NCI-H128 (cell line): Measurements from ENCODE around the gene TJP3.
"Not testable (repeated sequence)": the region's sequence is repeated elsewhere in the genome, so short reads cannot be mapped to it uniquely, and the experiment has no call there.

ENCODE experiments used
- DNase-seq: peaks from one replicate; lab custom pipeline; 2025; ENCODE audit not compliant: unreplicated experiment; lab: John Stamatoyannopoulos, UW

The TJP3 gene

GRCh38 chr19:3765757-3766156, 57.6 kb downstream of the TJP3 start:
- DNase-seq, result not testable (repeated sequence)

DNA sequence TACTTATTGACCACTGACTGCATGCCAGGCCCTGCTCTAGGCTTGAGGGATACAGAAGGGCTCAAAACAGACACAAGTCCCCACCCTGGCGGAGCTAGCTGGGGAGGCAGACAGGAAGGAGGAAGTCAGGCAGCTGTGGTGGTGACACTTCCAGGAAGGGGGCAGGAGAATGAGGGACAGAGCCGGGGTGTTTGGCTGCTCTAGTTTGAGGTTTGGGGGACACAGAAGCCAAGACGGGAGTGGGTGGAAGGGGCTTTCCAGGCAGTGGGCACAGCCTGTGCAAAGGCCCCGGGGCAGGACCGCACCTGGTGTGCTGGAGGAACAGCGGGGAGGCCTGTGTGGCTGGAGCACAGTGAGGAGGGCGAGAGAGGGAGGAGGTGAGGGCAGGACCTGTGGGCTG, 58.3 kb downstream of the TJP3 start:
- DNase-seq, result no peak

DNA sequence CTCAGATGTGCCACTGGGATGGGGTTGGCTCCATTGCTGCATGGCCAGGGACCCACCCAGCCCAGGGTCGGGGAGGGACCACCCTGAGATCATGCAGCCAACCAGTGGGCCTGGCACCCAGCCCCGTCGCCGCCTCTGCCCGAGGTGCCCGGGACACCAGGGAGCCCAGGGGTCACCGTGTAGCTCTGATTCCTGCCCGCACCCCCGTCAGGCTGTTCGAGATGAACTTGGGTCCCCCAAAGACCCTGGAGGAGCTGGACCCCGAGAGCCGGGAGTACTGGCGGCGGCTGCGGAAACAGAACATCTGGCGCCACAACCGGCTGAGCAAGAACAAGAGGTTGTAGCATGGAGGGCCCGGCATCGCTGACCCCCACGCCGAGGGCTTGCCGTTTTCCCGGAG, 58.9 kb downstream of the TJP3 start:
- DNase-seq, result no peak

- DNase-seq, result no peak
These were observed 60.0 kb downstream of the TJP3 start for GRCh38 chr19:3768015-3768747.

- no peak for DNase-seq
These were observed 60.5 kb downstream of the TJP3 start for GRCh38 chr19:3768748-3769099.

- no peak for DNase-seq
These were observed 61.3 kb downstream of the TJP3 start for GRCh38 chr19:3769494-3769893.

DNA sequence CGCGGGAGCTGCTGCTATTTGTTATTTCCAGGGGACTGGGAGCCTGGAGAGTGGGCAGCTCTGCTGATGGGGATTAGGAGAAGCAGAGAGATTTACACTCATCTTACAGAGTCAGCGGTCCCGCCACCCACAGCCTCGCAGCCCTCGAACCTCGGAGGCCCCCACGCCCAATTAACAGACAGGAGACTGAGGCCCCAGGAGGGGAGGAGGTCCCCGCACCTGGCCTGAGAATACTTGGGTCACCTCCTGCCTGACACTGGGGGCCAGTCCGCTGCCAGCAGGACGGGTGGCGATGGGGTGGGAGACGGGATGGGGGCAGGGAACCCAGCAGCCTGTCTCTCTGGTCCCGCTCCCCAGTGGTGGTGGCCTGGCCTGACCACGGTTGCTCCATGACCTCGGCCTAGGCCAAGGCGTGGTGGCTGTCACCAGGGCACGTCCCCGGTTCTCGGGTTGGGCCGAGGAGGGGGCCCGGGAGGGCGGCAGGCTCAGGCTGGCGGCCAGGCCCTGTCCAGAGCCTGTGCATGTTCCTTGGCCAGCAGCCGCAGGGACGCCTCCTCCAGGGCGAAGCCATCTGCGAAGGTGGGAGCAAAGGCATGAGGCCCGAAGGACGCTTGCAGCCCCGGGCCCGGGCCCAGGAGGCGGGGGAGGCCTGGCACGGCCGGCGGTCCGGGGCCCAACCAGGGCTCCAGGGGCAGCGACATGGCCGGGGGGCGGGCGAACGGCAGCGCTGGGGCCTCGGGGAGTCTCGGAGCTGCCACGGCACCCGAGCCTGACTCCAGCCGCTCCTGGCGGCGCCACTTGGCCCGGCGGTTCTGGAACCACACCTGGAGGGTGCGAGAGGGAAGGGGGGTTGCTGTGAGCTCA, 62.2 kb downstream of the TJP3 start:
- DNase-seq, result no peak

DNA sequence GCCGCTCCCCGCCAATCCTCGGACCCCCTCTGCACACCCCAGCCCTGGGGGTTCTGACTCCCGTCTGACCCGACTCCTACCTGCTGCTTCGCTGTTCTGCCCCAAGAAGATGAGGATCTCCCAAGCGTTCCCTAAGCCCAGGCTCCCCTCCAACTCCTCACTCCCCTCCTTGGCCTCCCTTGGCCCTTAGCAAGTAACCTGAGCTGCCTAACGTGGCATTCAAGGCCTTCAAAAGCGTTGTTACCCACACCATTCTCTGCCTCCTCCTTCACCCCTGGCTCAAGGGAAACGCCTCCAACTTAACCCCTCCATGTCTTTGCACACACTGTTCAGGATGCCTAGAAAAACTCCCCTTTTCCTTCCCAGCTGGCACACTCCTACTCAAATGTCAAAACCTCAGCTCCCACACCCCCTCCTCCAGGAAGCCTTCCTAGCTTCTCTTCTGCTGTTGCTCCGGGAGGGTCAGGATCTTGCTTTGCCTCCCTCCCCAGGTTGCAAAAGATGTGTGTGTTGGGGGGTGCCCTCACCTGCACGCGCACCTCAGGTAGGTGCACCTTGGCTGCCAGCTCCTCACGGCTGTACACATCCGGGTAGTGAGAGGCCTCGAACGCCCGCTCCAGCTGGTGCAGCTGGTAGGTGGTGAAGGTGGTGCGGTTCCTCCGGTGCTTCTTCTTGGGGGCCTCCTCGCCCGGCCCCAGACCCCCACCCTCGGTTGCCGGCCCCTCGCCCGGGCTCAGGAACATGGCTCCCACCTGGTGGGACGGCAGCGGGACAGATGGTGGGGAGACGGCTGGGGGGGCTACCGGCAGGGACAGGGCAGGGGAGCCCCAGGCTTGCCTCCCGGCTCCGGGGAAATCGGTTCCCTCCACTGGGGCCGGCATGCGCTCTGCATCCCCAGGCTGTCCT, 63.1 kb downstream of the TJP3 start:
- no peak for DNase-seq

DNA sequence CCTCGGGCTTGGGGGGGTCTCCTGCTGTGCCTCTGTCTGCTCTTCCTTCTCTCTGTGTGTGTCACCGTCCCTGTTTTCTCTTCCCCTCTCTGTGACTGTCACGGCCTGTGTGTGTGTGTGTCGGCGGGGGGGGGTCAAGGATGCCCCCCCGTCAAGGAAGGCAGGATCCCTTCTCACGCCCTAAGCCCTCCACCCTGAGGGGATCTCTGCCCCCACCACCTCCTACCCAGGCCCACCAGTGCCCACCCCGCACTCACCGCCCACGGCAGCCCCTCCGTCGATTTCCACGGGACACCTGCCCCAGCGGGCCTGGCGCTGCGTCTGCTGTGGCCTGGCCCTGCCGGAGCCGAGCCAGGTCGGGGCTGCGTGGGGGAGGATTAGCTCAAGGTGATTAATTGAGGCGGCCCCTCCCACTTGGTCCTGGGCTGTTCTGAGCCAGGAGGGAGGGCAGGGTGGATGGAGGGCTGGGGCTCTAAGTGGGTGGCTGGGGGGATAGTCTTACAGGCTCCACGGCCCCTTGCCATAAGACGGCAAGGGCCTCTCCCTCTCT, 63.8 kb downstream of the TJP3 start, which contains the start of gene RAX2:
TSS of gene RAX2 (minus strand) at position 323 of the 550 bp plus-strand sequence. CDS start 486 bp downstream, outside the sequence.
- DNase-seq, result no peak

DNA sequence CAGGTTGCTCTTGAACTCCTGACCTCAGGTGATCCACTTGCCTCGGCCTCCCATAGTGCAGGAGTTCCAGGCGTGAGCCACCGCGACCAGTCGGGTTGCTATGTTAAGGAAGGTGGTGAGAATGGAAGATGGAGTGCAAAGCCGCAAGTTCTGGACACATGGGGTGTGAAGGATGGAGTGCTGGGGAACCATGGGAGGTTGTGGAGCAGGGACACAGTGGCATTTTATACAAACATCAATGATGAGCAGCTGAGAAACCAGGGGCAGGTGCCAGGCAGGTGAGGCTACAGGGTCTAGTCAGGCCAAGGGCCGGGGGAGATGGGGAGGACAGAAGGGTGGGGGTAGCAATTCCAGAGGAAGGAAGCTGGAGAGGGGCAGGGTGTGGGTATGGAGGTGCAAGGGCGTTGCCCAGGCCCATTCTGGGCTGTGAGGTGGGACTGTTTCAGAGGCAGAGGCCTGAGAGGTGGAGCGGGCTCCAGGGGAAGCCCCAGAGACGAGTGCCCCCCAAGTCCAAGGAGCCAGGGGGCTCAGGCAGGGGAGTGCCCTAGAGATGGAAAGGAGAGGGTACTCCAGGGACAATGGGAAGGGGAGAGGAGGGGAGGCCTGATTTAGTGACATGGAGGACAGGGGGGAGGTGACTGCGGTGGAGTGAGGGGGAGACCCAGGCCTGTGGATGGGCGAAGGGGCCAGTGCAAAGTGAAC, 65.8 kb downstream of the TJP3 start:
- no peak for DNase-seq

DNA sequence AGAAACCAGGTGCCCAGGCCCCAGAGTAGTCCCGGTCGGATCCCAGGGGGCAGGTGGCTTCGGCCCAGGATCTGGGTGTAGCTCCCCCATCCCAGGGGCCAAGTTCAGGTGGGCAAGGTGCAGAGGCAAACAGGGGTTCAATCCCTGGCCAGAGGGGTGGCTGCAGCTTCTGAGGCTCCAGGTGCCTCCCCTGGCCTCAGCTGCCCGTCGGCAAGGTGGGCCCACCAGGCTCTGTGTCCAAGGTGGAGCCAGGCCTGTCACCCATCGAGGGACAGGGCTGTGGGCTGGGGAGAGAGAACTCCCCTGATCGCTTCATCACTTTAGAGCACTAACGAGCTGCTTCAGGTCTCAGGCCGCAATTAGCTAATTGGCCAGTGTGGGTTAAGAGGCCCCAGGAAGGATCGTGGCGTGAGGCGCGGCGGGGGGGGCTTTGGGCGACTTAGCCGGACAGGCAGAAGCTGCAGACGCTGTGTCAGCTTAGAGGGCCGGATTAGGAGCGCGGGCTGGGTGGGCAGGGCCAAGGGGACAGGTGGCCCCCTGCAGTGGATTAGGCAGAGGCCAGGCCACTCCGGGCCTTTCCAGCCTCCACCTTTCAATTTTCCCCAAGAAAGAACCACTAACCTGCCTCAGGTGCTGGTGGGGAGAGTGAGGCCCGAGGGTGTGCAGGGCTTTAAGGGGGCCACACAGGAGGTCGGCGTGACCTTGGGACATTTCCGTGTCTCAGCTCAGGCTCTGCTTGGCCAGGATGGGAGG, 66.6 kb downstream of the TJP3 start:
- no peak for DNase-seq

GRCh38 chr19:3775374-3775711, 67.2 kb downstream of the TJP3 start:
- DNase-seq, result no peak

DNA sequence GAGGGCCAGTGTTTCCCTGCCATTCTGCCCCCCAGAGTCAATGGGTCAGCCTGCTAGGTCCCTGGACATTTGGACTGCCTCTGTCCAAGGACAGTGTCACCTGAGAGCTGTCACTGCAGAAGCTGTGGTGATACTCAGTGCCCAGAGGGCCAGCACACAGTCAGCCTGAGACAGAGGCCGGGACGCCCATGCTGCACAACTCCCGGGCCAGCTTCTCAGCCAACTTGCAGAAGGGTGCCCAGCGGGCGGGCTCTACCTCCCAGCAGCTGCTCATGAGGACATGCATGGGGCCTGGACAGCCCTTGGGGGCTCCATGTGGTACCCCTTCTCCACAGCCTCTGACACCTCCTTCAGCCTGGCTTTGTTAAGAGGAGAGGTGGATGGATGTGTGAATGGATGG, 67.6 kb downstream of the TJP3 start:
- DNase-seq, result no peak

GRCh38 chr19:3776479-3777040, 68.4 kb downstream of the TJP3 start:
- DNase-seq, result no peak

DNA sequence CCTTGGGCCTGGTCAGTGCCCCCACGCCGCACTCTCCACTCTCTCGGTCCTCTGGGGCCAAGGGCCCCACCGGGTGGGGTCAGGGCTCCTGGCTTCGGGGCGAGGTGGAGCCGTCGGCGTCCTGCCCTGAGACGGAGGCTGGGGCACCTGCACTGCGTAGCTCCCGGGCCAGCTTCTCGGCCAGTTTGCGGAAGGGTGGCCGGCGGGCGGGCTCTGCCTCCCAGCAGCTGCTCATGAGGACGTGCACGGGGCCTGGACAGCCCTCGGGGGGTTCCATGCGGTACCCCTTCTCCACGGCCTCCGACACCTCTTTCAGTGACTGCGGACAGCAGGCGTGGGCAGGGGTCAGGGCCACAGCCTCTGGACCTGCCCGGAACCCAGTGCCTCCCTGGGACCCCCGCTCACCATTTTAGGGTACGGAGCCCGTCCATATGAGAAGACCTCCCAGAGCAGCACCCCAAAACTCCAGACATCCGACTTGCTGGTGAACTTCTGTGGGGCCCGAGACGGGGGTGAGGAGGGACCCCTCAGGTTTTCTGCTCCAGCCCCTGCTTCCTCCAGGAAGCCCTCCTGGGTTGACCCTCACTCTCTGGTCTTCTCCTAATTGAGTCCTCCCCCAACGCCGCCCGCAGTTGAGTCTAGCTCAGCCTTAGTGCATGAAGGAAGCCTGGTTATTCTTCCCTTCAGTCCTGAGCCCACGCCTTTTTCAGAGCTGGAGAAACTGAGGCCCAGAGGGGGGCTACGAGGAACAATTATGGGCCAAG, 70.1 kb downstream of the TJP3 start:
- DNase-seq, result no peak

DNA sequence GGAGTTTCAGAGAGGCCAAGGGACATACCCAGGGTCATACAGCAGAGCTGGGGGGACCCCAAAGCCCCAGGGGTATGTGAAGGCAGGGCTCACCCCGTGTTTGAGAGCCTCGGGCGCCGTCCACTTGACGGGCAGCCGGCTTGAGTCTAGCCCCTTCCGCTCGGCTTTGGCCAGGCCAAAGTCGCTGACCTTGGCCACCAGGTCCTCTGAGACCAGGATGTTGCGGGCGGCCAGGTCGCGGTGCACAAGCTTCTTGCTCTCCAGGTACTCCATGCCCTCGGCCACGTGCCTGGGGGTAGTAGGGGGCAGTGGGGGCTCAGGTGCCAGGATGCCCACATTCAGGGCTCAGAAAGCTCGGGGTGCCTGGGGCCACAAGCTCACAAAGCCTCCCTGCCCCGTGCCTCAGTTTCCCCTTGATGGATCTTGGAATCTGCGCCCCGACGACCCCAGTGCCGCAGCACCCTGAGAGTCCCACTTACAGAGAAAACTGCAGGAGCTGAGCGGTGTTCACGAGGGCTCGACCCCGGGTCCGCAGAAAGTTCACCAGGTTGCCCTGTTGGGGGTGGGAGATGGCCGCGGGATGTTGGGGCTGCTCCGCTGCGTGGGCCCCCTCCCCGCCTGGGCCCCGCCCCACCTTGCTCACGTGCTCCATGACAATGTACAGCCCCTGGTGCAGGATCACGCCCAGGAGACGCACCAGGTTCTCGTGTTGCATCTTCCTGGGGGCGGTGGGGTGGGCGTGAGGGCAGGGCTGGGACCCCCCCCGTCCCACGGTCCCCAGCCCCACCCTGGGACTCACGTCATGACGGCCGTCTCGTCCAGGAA, 70.9 kb downstream of the TJP3 start:
- DNase-seq, result no peak

DNA sequence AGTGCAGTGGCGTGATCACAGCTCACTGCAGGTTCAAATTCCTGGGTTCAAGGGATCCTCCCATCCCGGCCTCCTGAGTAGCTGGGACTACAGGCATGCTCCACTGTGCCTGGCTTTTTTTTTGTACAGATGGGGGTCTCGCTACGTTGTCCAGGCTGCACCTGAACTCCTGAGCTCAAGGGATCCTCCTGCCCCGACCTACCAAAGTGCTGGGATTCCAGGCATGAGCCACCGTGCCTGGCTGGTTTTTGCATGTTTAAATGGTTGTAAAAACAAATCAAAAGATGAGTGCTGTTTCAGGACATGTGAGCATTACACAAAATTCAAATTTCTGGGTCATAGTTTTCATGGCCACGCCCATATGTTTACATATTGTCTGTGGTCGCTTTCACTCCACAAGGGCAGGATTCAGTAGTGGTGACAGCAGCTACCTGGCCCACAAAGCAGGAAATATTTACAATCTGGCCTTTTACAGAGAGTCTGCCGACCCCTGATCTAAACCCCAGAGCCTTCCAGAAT, 72.7 kb downstream of the TJP3 start:
- DNase-seq, result no peak

GRCh38 chr19:3781603-3782002, 73.4 kb downstream of the TJP3 start:
- no peak for DNase-seq
